Suprapubic skin (tissue), 3 donors: Measurements from ENCODE around the gene MICU1.

ENCODE experiments used
- CTCF ChIP-seq, 2 donors: fragments of 200-600 bp in 1 of 2; fragments of 450-650 bp in 1 of 2; sonication (generic) in 1 of 2; IDR thresholded peaks; one replicate each; pipeline ENCODE4 v1.5.1; 2016 to 2019; ENCODE audit warnings: antibody characterized with exemption in 2 of 2, mild to moderate bottlenecking in 1 of 2, moderate library complexity in 1 of 2
- EP300 ChIP-seq: sonication (generic); formaldehyde crosslinking; IDR thresholded peaks from one replicate; pipeline ENCODE4 v1.6.1; 2017; ENCODE audit warnings: antibody characterized with exemption

GRCh38 chr10:72597897-72598296 lies 28.0 kb downstream of the MICU1 start:
- TF ChIP-seq EP300 (no peak), CTCF (IDR thresholded peaks at IDR 0.05) (no peak)
